Measurements from ENCODE around the gene PMEPA1.

PMEPA1 gene

GRCh38 chr20:57672953-57673575 lies 36.8 kb downstream of the PMEPA1 start:
- DNase-seq: no peak

- no peak for DNase-seq
Observed at GRCh38 chr20:57672164-57672563, 37.7 kb downstream of the PMEPA1 start.

GRCh38 chr20:57671662-57672061 lies 38.2 kb downstream of the PMEPA1 start:
- DNase-seq: no peak

GRCh38 chr20:57671072-57671391 lies 38.8 kb downstream of the PMEPA1 start:
- no peak for DNase-seq

- no peak for DNase-seq
Observed at GRCh38 chr20:57670288-57671071, 39.3 kb downstream of the PMEPA1 start.

- no peak for DNase-seq
Observed at GRCh38 chr20:57669632-57670031, 40.2 kb downstream of the PMEPA1 start.

- DNase-seq: no peak
Observed at GRCh38 chr20:57667924-57668782, 41.7 kb downstream of the PMEPA1 start.

GRCh38 chr20:57667388-57667787 lies 42.4 kb downstream of the PMEPA1 start:
- no peak for DNase-seq

- no peak for DNase-seq
Observed at GRCh38 chr20:57666834-57667157, 43.0 kb downstream of the PMEPA1 start.

GRCh38 chr20:57666106-57666833 lies 43.5 kb downstream of the PMEPA1 start:
- no peak for DNase-seq

- no peak for DNase-seq
Observed at GRCh38 chr20:57665589-57665971, 44.2 kb downstream of the PMEPA1 start.

- DNase-seq: no peak
Observed at GRCh38 chr20:57664924-57665588, 44.8 kb downstream of the PMEPA1 start.

- no peak for DNase-seq
Observed at GRCh38 chr20:57664476-57664875, 45.3 kb downstream of the PMEPA1 start.

GRCh38 chr20:57663681-57664451 lies 45.9 kb downstream of the PMEPA1 start:
- DNase-seq: no peak

- no peak for DNase-seq
Observed at GRCh38 chr20:57663241-57663640, 46.6 kb downstream of the PMEPA1 start.

- DNase-seq: no peak
Observed at GRCh38 chr20:57662456-57663240, 47.2 kb downstream of the PMEPA1 start.

- no peak for DNase-seq
Observed at GRCh38 chr20:57661746-57662455, 47.9 kb downstream of the PMEPA1 start.

- no peak for DNase-seq
Observed at GRCh38 chr20:57660922-57661745, 48.7 kb downstream of the PMEPA1 start.

GRCh38 chr20:57660181-57660921 lies 49.5 kb downstream of the PMEPA1 start:
- no peak for DNase-seq
